ENCODE results near the gene HOXA5.

HOXA5 gene

DNA sequence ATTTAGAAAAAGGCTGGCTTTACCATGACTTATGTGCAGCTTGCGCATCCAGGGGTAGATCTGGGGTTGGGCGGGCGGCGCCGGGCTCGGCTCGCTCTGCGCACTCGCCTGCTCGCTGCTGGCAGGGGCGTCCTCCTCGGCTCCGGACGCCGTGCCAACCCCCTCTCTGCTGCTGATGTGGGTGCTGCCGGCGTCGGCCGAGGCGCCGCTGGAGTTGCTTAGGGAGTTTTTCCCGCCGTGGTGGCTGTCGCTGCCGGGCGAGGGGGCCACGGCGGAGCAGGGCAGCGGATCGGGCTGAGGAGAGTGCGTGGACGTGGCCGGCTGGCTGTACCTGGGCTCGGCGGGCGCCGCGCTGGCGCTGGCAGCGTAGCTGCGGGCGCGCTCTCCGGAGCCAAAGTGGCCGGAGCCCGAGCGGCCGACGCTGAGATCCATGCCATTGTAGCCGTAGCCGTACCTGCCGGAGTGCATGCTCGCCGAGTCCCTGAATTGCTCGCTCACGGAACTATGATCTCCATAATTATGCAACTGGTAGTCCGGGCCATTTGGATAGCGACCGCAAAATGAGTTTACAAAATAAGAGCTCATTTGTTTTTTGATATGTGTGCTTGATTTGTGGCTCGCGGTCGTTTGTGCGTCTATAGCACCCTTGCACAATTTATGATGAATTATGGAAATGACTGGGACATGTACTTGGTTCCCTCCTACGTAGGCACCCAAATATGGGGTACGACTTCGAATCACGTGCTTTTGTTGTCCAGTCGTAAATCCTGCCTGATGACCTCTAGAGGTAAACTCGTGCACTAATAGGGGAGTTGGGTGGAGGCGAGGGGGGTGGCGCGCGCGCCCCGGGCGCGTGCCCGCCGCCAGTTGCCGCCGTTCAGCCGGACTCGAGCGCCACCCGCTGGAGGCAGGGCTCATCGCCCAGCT is at the start of gene HOXA5:
Gene HOXA5 (minus strand): TSS at position 659 of the 927 bp plus-strand sequence. CDS start 74 bp downstream, at position 585.
- no peak for DNase-seq (ENCODE audit: low spot score)

GRCh38 chr7:27192546-27193334 is 49.3 kb upstream of the HOXA5 start:
- DNase-seq (ENCODE audit: low spot score) = no peak

DNA sequence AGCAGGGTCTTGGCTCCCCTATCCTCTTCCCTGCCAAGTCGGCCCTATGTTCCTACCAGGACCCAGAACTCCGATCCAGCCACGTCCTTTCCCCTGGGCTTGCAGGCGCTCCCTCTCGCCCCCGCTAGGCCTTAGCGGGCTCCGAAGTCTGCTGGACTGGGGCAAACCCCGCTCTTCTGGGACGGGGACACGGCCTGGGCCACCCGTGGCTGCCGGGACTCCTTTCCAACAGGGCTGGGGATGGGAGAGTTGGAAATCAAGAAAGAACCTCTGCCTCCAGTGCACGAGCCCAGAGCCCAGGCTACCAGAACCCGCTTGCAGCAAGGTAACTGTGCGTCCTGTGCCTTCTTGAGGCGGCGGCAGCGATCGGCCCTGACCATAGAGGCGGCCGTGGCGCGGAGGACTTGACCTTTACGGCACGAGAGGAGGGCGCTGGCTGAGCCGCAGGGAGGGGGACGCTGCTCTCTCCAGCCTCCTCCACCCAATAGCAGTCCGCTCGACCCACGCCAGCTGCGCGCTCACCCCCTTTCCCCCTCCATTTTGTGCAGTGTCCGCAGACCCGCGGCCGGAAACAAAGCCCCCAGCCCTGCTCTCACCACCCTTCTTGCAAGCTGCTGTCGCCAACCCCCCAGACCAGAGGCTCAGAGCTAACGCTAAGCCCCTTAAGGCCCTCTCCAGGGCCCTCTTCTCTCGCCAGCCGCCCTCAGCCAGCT is 48.5 kb upstream of the HOXA5 start:
- no peak for DNase-seq (ENCODE audit: low spot score)

GRCh38 chr7:27191161-27191731 is 47.8 kb upstream of the HOXA5 start:
- DNase-seq (ENCODE audit: low spot score) = no peak

DNA sequence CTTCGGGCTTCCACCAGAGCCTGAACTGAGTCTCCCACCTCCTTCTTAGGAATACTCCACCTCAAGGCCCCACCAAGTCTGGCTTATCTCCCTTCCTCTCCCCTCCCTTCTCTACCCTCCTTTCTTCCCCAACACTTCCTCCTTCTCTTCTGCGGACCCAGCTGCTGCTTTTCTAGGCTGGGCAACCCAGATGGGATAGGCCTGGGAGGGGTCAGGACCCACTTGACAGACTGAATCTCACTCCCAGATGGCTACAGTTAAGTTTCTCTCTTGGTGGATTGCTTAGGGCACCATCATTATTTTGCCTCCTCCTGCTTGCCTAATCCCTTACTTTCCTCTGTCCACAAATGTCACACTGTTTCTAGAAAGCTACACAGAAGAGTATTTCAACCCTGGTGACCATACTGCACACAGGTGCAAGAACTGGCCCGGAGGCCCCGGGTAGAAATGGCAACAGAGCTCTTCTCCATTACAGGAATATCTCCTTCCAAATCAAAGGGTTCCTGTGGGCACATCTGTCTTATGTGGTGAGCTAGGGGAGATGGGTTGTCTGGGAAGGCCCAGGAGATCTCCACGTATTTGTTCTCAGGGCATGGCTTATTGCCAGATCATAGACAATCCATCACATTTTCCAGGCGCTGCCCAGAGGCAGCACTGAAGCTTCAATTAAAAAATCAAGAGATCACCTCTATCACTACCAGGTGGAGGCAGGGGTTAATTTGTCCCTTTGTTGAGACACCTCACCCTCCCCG is 46.7 kb upstream of the HOXA5 start:
- no peak for DNase-seq (ENCODE audit: low spot score)

DNA sequence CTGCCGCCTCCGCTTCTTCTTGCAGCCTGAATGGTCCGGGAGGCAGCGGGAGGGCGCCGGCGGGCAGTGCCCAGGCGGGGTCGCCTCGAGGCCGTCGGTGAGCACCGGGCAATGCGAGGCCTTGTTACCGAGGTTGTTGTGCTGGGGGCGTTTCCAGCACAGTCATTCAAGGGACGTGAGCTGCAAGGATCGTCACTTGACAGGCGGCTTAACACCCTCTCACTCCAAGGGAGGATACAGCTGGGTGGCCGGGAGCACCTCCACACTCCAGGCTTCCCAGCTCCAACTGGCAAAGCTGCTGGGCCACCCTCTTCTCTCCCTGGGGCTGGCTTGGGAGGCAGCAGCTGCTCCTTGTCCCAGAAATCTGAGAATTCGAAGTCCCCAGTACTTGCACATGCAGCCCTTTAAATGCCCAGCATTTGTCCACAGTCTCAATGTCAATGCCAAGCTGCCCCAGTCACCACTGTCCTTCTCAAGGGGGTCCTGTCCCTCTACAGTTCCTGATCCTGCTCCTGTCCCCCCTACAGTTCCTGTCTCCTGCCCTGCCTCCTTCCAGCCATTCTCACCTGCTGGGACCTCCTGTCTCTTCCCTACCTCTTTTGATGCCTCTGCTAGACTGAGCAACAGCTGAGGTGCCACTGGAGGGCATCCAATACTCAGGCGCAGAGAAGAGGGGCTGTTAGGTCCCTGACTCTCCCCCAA is 46.0 kb upstream of the HOXA5 start:
- DNase-seq (ENCODE audit: low spot score) = no peak

GRCh38 chr7:27188386-27189294 is 45.2 kb upstream of the HOXA5 start:
- DNase-seq (ENCODE audit: low spot score) = no peak

DNA sequence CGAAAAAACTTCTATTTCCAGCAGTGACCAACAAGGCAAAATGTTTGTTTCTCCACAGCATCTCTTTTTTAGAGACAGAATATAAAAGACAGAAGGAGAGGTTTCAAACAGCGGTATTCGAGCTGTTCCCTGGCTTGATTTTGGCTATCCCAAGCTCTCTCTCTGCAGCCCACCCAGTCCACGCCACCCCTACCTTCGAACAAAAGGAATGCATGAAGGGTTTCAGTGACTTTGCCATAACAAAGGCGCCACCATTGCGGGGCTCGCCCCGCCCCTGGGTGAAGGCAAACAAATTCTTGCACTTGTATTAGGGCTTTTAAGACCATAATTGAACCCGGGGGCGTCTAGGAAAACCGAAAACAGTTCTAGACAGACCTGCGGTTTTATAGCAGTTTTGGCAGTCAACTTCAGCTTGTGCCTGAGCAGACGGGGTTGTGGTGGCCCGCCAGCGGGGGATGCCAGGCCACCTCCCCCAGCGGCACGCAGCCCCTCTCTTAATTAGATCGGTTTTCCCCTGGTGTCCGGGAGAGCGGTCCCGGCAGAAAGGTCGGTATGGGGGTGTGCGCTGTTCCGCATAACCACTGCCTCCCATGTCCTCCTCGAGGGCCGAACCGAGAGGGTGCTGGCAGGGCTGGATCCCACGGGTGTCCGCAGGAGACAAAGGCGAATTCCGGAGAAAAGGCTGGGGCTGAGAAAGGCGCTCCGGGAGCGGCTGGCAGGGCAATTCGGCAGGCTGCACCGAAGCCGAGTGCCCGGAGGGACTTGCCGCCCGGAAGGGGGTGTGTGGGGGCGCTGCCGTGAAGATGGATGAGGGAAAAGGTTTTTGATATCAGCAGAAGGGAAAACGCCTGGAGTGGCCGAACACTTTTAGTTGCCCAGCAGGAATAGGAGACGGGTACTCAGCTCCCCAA is 44.2 kb upstream of the HOXA5 start:
- no peak for DNase-seq (ENCODE audit: low spot score)

DNA sequence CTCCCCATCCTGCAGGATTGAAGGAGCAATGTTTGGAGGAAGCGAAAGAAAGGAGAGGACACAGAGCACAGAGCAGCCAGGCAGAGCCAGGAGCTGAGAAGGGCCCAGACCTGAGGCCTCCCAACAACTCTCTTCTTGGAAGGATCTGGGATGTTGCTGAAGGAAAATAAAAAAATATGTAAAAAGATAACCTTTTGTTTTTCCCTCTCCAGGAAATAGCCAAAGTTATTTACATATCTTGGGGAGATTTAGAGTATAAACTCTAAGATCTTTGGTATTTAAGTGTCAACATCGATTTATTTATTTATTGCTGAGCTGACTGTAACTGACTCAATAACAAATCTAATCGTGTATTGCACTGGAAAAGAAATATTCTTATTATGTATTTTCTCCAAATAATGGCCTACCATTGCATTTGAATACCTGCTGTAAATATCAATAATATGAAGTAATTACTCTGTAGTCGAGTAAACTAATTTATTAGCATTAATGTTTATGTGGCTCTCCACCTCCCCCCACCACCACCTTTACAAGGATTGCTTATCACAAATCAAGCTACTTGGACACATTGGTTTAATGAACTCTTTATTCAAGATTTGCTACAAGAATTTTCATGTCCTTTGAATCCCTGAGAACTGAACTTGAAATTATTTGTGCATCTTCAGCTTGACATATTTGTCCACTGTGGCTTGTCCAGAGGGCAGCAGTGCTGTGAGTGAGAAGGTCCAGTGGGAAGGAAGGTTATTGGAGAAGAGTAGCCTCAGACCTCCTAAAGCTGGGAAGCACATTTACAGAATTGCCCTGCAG is 43.4 kb upstream of the HOXA5 start:
- no peak for DNase-seq (ENCODE audit: low spot score)

GRCh38 chr7:27185854-27186667 is 42.6 kb upstream of the HOXA5 start:
- no peak for DNase-seq (ENCODE audit: low spot score)

DNA sequence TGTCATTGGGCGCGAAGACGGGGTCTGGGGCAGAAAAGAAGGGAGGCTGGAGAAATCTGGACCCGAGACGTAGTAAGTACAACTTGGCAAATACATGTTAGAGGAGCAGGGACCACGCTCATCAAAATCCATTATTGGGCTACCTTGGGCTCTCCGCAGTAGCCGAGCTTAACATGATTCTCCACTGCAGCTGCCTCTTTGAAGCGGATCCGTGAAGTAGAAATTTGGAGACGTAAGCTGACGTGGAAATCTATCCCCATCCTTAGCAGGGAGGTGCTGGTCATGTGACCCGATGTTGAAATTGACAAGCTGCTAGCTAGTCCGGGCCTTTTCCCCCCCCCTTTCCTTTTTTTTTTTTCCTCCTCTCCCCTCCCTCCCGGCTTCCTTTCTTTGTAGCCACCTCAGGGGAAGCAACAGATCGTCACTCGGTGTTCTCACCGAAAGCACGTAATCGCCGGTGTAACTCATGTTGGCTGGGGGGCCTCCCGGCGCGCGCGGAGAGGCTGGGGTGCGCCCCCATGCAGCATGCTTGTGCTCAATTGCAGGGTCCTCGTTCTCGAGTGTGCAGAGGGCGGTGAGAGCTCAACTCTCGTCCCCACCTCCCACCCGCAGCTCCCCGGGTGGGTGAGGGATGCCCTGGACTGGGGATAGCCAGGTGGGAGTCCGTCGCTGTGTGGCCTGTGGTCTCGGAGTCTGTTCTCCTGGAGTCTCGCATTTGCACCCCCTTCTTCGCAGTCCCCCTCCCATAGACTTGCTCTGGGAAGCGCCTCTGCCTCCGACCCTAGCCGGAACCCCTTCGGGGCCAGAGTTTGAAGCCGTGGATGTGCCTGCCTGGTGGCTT is 41.8 kb upstream of the HOXA5 start, which contains the start of gene HOXA11:
Gene HOXA11 (minus strand): TSS at position 220 of the 841 bp plus-strand sequence. CDS start 88 bp downstream, at position 132.
- DNase-seq (ENCODE audit: low spot score) = no peak

GRCh38 chr7:27184337-27185012 is 41.0 kb upstream of the HOXA5 start:
- no peak for DNase-seq (ENCODE audit: low spot score)

DNA sequence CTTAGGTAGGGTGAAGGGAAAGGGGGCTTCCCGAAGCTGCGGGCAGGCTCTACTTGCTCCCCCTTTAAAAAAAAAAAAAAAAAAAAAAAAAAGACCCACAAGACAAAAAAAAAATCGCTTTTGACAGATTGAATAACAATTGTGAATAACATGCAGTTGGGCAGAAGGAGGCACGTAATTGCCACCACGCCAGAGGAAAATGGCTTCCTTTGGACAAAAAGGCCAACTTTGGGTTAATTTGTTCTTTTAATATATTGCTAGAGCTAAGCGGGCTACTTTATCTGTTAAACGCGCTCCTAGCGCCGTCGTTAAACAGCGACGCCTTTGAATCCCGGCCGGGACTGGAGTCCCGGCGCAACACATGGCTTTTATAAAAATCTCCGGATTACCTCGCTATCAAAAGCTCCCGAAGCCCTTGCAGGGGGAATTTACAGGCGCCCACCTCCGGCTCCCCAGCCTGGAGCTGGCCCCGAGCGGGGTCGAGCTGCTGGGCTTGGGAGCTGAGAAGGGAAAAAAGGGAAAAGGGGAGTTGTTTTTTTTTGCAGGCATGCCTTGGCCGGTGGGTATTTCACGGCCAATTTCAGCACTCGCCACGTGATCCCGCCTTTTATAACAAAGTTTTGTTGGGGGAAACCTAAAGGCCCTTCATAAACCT is 40.3 kb upstream of the HOXA5 start:
- DNase-seq (ENCODE audit: low spot score) = no peak

GRCh38 chr7:27182861-27183681 is 39.6 kb upstream of the HOXA5 start:
- DNase-seq (ENCODE audit: low spot score) = no peak
